GM18868 (cell line): ENCODE results near the gene UAP1L1.
"Not testable (repeated sequence)": the region's sequence is repeated elsewhere in the genome, so short reads cannot be mapped to it uniquely, and the experiment has no call there.

Experiments used
- ATAC-seq: cut with Tn5 transposase; IDR thresholded peaks from one replicate; pipeline ENCODE4 v1.9.1; 2021; ENCODE audit warnings: mild to moderate bottlenecking, moderate library complexity; ENCODE audit not compliant: unreplicated experiment

UAP1L1 gene

DNA sequence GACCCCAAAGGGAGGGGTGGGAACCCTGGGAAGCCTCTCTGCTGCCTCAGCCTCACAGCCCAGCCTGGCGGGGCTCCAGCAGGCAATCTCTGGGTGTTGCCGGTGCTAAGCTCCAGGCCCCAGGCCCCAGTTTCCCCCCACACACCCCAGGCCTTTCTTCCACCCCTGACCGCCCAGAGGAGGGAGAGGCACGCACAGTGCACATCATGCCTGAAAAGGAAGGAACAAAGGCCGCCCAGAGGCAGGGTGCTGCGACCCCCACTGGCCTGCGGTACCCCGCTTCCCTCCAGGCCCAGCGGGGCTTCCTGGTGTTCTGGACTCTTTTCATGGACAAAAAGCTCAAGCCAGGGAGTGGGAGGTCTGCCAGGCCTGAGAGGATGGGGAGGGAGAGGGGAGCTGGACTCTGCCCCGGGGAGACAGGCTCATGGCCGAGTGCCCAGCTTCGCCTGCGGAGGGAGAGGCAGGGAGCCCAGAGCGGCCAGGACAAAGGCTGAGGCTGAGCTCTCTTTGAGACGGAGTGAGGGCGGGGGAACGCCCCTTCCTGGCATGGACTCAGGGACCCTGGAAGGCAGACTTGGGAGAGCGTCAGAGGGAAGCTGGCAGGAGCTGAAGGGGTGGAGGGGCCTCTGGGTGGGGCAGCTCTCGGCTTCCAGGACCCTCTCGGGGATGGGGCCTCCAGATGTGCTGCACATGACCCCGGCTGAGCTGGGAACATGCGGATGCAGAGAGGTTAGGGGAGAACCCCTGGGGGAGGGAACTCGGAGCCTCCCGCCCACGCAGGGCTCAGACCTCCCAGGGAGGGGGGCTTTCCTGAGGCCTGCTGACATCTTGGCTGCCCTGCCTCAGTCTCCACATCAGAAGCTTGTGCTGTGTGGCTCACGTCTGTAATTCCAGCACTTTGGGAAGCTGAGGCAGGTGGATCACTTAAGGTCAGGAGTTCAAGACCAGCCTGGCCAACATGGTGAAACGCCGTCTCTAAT lies 21.6 kb upstream of the UAP1L1 start:
- no peak for ATAC-seq

DNA sequence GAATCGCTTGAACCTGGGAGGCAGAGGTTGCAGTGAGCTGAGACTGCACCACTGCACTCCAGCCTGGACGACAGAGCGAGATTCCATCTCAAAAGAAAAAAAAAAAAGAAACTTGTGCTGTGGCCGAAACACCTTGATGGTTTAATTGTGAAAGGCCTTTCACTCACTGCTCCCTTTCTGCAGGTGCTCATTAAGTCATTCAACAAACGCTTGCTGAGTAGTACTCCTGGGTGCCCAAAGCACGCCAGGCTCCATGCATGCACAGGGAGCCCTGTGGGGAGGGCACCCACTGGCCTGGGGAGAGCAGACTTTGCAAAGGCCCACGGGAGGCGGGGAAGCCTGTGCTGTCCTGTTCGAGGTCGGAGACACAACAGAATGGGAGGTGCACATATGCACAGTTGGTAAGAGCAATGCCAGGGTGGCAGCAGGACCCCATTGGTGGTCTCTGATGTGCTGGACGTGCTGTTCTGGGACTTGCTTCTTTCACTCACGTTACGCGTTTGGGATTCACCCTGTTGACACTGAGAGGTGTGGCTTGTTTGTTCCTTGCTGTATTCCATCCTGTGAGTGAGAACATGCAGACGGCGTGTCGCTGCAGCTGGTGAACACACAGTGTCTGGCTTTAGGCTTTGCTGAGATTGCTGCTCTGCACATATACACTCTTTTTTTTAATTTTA lies 20.4 kb upstream of the UAP1L1 start:
- ATAC-seq: no peak

DNA sequence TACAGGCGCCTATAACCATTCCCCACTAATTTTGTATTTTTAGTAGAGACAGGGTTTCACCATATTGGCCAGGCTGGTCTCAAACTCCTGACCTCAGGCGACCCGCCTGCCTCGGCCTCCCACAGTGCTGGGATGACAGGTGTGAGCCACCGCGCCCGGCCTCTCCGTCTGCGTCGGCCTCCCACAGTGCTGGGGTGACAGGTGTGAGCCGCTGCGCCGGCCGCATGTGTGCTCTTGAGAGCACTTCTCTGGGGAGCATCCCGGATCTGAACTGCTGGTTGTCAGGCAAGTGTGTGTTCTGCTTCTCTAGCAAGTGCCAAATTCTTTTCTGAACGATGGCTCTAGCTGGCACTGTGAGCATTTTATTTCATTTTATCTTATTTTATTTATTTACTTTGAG lies 19.8 kb upstream of the UAP1L1 start:
- ATAC-seq: no peak

GRCh38 chr9:137058521-137059234 lies 18.6 kb upstream of the UAP1L1 start:
- no peak for ATAC-seq

DNA sequence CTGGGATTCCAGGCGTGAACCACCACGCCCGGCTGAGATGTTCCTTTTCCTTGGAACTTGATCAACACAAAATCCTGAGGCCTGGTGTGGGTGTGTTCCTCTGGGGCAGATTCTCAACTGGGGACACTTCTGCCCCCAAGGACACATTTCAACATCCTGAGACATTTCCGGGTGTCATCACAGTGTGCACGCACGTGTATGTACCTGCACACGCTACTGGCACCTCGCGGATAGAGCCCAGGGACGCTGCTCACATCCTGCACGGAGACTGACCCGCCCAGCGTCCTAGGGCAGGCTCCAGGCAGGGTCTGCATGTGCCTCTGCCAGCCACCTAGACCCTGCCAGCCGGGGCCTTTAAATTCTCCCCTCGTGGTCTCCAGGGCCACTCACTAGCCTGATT lies 14.9 kb upstream of the UAP1L1 start:
- no peak for ATAC-seq

DNA sequence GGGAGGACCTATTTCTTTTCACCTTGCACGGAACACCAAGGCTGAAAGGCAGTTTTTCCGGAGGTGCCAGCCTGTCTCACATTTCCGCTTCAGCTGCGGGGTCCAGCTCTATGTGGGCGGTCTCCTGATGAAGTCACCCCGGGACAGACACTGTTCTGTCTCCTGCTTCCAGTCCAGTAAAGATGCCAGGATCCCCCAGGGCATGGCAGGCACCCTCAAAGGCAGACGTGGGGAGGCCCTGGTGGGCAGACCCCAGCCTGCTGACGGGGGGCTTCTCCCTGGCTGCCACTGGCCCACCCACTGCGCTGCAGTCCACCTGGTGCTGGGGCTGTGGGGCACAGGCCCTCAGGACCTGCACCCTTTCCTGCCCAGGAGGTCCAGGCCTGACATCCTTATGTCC lies 14.5 kb upstream of the UAP1L1 start:
- not testable (repeated sequence) for ATAC-seq

DNA sequence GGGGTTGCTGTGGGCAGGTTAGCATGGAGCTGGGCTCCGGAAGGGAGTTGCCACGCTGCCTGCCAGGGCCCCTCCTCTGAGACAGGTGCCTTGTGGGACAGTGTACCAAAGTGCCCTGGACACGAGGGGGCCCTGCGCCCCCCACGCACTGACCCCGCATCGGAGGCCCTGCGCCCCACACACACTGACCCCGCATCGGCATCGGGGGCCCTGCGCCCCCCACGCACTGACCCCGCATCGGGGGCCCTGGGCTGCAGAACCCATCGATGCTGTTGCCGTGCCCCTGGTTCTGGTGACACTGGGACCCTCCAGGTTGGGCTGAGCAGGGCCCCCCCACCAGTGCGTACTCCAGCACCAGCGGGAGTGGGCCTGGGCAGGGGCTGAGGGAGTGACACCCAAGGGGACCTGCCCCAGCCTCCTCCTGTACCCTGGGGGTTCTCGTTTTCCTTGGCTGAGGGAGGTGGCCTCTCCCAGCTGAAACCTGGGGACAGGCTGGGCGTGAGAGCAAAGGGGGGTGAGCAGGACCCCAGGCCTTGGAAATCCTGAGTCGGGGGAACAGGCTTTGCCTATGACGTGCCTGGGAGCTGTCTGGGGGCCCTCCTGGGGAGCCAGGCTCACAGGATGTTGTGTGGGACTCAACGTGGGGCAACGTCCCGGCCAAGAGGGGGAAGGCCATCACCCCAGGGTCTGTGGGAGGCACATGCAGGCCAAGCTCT lies 13.8 kb upstream of the UAP1L1 start:
- no peak for ATAC-seq

DNA sequence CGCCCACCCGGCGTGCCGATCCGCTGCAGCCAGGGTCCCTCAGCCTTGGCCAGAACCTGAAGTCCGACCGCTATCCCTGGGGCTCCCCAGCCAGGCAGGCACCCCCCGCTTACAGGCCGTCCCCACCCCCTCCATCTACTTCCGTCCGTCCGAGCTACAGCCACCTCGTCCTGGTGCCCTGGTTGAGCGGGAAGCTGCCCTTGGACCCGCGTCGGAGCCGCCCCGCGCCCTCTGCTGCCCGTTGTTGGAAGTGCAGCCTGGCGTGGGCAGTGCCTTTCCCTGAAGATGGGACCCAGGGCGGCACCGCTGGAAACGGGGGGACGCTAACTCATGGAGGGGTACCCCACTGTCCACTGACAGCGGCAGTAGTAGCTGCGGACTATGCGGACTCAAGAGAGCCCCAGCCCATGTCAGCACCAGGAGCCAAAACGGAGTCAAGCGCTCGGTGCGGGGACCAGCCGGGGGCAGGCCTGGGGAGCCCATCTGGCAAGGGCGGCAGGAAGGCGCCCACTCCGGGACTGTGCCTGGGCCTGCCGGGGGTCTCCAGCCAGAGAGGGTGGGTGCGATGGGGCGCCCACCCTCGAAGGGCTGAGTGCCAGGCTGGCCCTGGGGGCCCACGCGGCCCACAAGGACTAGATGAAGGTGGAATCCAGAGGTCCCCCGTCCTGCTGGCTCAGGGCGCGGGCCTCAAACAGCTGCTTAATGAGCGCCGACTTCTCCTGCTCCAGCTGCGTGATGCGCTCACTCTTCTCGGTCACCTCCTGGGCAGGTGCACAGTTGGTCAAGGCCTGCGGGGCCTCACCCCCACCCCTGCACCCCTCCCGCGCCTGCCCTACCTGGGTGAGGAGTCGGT lies 13.1 kb upstream of the UAP1L1 start:
- no peak for ATAC-seq

DNA sequence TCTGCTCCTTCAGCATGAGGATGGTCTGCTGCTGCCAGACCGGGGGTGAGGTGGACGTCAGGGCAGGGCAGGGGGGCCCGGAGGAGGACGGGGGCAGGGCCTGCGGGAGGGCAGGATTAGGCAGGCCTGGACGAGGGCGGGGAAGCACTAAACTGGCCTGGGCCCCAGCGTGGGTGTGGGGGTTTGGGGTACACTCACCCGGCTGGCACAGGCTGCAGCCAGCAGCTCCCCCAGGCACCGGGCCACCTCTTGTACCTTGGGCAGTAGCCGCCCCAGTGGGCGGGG lies 12.5 kb upstream of the UAP1L1 start:
- no peak for ATAC-seq

GRCh38 chr9:137065336-137065967 lies 11.9 kb upstream of the UAP1L1 start:
- no peak for ATAC-seq

GRCh38 chr9:137066096-137066861 lies 11.0 kb upstream of the UAP1L1 start:
- no peak for ATAC-seq

GRCh38 chr9:137067860-137068538 lies 9.3 kb upstream of the UAP1L1 start:
- ATAC-seq: peak; percentile 57

DNA sequence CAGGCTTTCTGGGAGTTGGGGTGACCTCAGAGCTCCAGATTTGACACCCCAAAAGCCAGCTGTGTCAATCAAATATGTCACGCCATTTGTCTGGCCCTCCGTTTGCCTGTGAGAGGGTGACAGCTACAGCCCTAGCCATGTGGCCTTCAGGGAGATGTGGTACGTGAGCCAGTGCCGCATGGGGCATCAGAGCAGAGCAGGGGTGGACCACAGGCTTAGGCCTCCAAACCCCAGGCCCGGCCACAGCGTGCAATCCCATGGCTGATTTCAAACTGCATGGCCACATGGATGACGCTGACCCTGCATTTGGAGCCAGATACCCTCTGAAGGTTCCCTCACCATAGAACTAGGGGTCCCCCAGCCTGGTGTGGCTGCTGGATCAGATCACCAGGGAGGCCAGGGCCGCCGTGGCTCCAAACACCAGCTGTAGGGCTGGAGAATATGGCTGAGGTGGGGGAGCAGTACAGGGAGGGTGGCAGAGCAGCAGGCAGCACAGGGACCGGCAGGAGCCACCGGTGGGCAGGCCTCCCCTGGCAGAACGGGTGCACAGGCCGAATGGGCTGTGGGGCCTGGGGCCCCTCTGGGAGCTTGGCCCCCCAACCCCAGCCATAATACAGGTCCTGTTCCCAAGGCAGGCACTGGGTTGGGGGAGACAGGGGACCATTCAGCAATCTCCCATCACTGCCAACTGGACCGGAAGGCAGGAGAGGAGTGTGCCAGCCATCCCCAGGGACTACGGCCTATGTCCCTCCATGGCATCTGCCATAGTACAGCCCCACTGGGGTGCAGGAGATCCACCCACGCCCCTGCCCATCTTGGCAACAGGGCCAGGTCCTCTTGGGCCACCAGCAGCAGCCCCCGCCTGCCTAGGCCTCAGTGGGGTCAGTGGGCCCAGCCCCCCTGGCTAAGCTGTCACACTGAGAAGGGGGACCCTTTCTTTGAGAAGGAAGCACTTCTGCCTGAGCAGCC lies 8.5 kb upstream of the UAP1L1 start:
- ATAC-seq: no peak

DNA sequence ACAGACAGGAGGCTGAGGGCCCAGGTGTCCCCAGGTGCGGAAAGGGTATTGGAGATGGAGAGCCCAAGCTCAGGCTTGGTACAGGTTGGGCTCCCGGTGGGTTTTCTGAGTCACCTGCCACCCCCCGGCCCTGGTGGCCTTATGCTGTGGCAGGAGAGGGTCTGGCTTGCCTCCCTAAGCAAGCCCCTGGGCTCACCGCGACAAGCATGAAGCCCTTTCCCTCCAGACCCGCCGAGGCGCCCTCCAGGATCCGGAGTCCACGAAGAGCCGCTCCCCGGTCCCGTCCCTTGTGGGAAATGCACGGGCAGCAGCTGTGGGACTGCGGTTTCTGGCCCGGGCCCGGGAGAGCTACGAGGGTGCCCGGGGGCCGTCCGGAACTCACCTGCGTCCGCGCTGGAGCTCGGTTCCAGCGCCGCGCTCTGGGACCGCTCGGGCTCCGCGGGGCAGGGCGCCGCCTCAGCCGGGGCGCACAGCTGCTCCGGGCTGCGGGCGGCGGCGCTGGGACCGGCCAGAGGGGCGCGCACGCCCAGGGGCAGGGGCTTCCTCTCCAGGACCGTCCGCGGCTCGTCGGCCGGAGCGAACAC lies 7.7 kb upstream of the UAP1L1 start:
- ATAC-seq: no peak

DNA sequence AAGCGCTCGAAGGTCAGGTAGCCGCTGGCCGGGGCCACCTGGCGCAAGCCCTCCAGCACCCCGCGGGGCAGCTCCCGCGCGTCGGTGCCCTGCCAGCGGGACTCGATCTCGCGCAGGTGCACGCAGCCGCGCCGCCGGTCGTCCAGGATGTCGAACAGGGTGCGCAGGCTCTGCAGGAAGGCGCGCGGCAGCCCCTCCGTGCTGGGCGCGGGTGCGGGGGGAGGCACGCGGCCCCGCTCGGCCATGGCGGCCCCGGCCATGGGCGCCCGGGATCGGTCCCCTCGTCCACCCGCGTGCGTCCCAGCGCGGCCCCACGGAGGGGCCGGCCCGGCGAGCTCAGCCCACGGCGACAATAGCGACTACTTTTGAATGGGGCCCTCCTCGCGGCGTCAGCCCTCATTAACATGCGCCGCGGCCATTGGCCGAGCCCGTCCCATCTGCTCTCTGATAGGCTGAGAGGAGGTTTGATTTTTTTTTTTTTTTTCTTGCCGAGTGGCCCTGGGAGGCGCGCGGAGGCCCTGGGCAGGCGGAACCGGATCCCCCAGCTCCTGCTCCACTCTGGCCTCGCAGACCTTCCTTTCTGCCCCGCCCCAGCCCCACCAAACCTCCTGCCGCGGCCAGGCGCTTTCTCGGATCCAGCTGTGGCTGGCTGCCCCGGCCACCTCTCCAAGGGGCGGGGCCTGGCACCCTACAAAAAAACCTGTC lies 7.0 kb upstream of the UAP1L1 start, which contains the start of gene SAPCD2:
Gene SAPCD2, minus strand, starts transcription at position 357 of the 705 bp plus-strand sequence. Its CDS starts 97 bp downstream, at position 260.
- peak; percentile 75 for ATAC-seq

- ATAC-seq: no peak
These were observed 6.4 kb upstream of the UAP1L1 start for GRCh38 chr9:137070906-137071275.
